HEK293T (cell line): ENCODE results near the gene RAPGEF6.

Experiments used
- CTCF ChIA-PET: fragments of 350-600 bp; formaldehyde crosslinking; extraction: SDS; loops from one replicate; lab custom pipeline; 2021; ENCODE audit warnings: antibody characterized with exemption, inconsistent platforms; lab: Yijun Ruan, JAX
- POLR2A ChIA-PET: fragments of 350-600 bp; formaldehyde crosslinking; extraction: SDS; loops from one replicate; lab custom pipeline; 2020; ENCODE audit warnings: antibody characterized with exemption, inconsistent platforms; lab: Yijun Ruan, JAX
- DNase-seq: peaks from one replicate; pipeline ENCODE4 v3.0.0; 2012; ENCODE audit warnings: mixed read lengths; ENCODE audit errors: extremely low spot score
- ARNT ChIP-seq: fragments of 450-650 bp; IDR thresholded peaks from 2 replicates; pipeline ENCODE4 v1.6.1; 2017; ENCODE audit warnings: mild to moderate bottlenecking
- BHLHE40 ChIP-seq: fragments of 450-650 bp; IDR thresholded peaks from 2 replicates; pipeline ENCODE4 v1.6.1; 2016; ENCODE audit warnings: mild to moderate bottlenecking, moderate library complexity, borderline replicate concordance
- CTBP1 ChIP-seq: fragments of 450-650 bp; IDR thresholded peaks from 2 replicates; pipeline ENCODE4 v1.6.1; 2016; ENCODE audit warnings: borderline replicate concordance
- ELF4 ChIP-seq: fragments of 450-650 bp; IDR thresholded peaks from 2 replicates; pipeline ENCODE4 v1.6.1; 2017; ENCODE audit warnings: antibody characterized with exemption
- FOXA1 ChIP-seq: fragments of 450-650 bp; IDR thresholded peaks from 2 replicates; pipeline ENCODE4 v1.6.1; 2016; ENCODE audit warnings: mild to moderate bottlenecking
- FOXK2 ChIP-seq: fragments of 450-650 bp; IDR thresholded peaks from 2 replicates; pipeline ENCODE4 v1.6.1; 2016; ENCODE audit warnings: mild to moderate bottlenecking
- FOXM1 ChIP-seq: fragments of 450-650 bp; IDR thresholded peaks from 2 replicates; pipeline ENCODE4 v1.6.1; 2017; ENCODE audit warnings: mild to moderate bottlenecking, borderline replicate concordance
- HDGF ChIP-seq: fragments of 450-650 bp; IDR thresholded peaks from 2 replicates; pipeline ENCODE4 v1.6.1; 2017; ENCODE audit warnings: antibody characterized with exemption, borderline replicate concordance
- L3MBTL2 ChIP-seq: fragments of 450-650 bp; conservative IDR thresholded peaks from 2 replicates; pipeline ENCODE4 v1.6.1; 2016; ENCODE audit warnings: mild to moderate bottlenecking
- LEF1 ChIP-seq: fragments of 450-650 bp; IDR thresholded peaks from 2 replicates; pipeline ENCODE4 v1.6.1; 2017; ENCODE audit warnings: mild to moderate bottlenecking, borderline replicate concordance
- NFRKB ChIP-seq: fragments of 450-650 bp; IDR thresholded peaks from 2 replicates; pipeline ENCODE4 v1.6.1; 2016; ENCODE audit warnings: mild to moderate bottlenecking, moderate library complexity
- PKNOX1 ChIP-seq: fragments of 450-650 bp; IDR thresholded peaks from 2 replicates; pipeline ENCODE4 v1.6.1; 2016
- SP1 ChIP-seq: fragments of 450-650 bp; IDR thresholded peaks from 2 replicates; pipeline ENCODE4 v1.6.1; 2017
- SUZ12 ChIP-seq: fragments of 450-650 bp; IDR thresholded peaks from 2 replicates; pipeline ENCODE4 v1.6.1; 2016; ENCODE audit warnings: mild to moderate bottlenecking
- TARDBP ChIP-seq: fragments of 450-650 bp; IDR thresholded peaks from 2 replicates; pipeline ENCODE4 v1.6.1; 2016
- ZNF384 ChIP-seq: fragments of 450-650 bp; IDR thresholded peaks from 2 replicates; pipeline ENCODE4 v1.6.1; 2016

RAPGEF6 gene

GRCh38 chr5:131570757-131571156 lies 64.3 kb downstream of the RAPGEF6 start:
- TF ChIP-seq PKNOX1 (no peak), TARDBP (no peak), SP1 (no peak), HDGF (no peak), SUZ12 (no peak), BHLHE40 (no peak), L3MBTL2 (no peak), ZNF384 (no peak), LEF1 (no peak), NFRKB (no peak), ELF4 (no peak), ARNT (no peak)
- ChIA-PET POLR2A (no interaction called here), CTCF (no interaction called here)
- no peak for DNase-seq

- TF ChIP-seq HDGF (no peak), ELF4 (no peak), PKNOX1 (no peak), FOXK2 (no peak), SUZ12 (no peak), FOXA1 (no peak), ARNT (no peak), TARDBP (no peak), LEF1 (no peak), L3MBTL2 (no peak), ZNF384 (no peak), FOXM1 (no peak), CTBP1 (no peak), SP1 (no peak), BHLHE40 (no peak), NFRKB (no peak)
- ChIA-PET POLR2A (no interaction called here), CTCF (no interaction called here)
- DNase-seq: no peak
These were observed 70.8 kb downstream of the RAPGEF6 start for GRCh38 chr5:131564229-131564652.

- POLR2A ChIA-PET: no interaction called here
- TF ChIP-seq HDGF (no peak), ARNT (no peak), PKNOX1 (no peak), NFRKB (no peak), FOXM1 (no peak), LEF1 (no peak), ZNF384 (no peak), ELF4 (no peak), BHLHE40 (no peak), FOXA1 (no peak), FOXK2 (no peak), SUZ12 (no peak), CTBP1 (no peak), L3MBTL2 (no peak), TARDBP (no peak), SP1 (no peak)
- CTCF ChIA-PET: no interaction called here
- peak; percentile 31 for DNase-seq
These were observed 71.4 kb downstream of the RAPGEF6 start for GRCh38 chr5:131563434-131564228.

GRCh38 chr5:131550606-131551005 lies 84.4 kb downstream of the RAPGEF6 start:
- DNase-seq: no peak
- TF ChIP-seq BHLHE40: no peak
- no peak for TF ChIP-seq SUZ12
- TF ChIP-seq TARDBP: no peak
- no peak for TF ChIP-seq L3MBTL2
- no peak for TF ChIP-seq LEF1
- no peak for TF ChIP-seq ARNT
- no peak for TF ChIP-seq SP1
- TF ChIP-seq HDGF: no peak
- TF ChIP-seq FOXA1: no peak
- no peak for TF ChIP-seq FOXK2
- TF ChIP-seq NFRKB: no peak
- TF ChIP-seq PKNOX1: no peak
- TF ChIP-seq ELF4: no peak
- no peak for TF ChIP-seq FOXM1
- no peak for TF ChIP-seq ZNF384
- TF ChIP-seq CTBP1: no peak
- POLR2A ChIA-PET: no interaction called here
- CTCF ChIA-PET: no interaction called here

- CTCF ChIA-PET: no interaction called here
- DNase-seq: no peak
- TF ChIP-seq ARNT (no peak), HDGF (no peak), FOXA1 (no peak)
- POLR2A ChIA-PET: no interaction called here
These were observed 86.9 kb downstream of the RAPGEF6 start for GRCh38 chr5:131548176-131548575.
